ENCODE results near the gene GPR61.

The GPR61 gene

GRCh38 chr1:109514846-109515245 lies 24.8 kb upstream of the GPR61 start:
- DNase-seq, result no peak
- no peaks in the 10 kb centered on the region for H3K9me3 ChIP-seq
- H3K4me3 ChIP-seq (ENCODE audit: low read depth, low read length), result no peak overlapping the region
- no peaks in the 10 kb centered on the region for H3K4me1 ChIP-seq
- peaks cover under 1% of the 10 kb centered on the region; the same call in 1 of the 2 replicates for H3K27me3 ChIP-seq
- no peaks in the 10 kb centered on the region for H3K36me3 ChIP-seq
- TF ChIP-seq CTCF (IDR thresholded peaks at IDR 0.05; ENCODE audit: low read depth, low read length), result no peak

GRCh38 chr1:109516872-109517271 lies 22.8 kb upstream of the GPR61 start:
- H3K36me3 ChIP-seq, result no peaks in the 10 kb centered on the region
- peaks cover 4% of the 10 kb centered on the region for H3K4me1 ChIP-seq
- TF ChIP-seq CTCF (IDR thresholded peaks at IDR 0.05; ENCODE audit: low read depth, low read length), result no peak
- no peak for DNase-seq
- H3K9me3 ChIP-seq, result no peaks in the 10 kb centered on the region
- no peak overlapping the region for H3K4me3 ChIP-seq (ENCODE audit: low read depth, low read length)
- H3K27me3 ChIP-seq, result no peaks in the 10 kb centered on the region

- no peaks in the 10 kb centered on the region for H3K27me3 ChIP-seq
- H3K4me3 ChIP-seq (ENCODE audit: low read depth, low read length), result no peak overlapping the region
- peaks cover 4% of the 10 kb centered on the region for H3K4me1 ChIP-seq
- H3K9me3 ChIP-seq, result no peaks in the 10 kb centered on the region
- TF ChIP-seq CTCF (IDR thresholded peaks at IDR 0.05; ENCODE audit: low read depth, low read length), result no peak
- DNase-seq, result no peak
- H3K36me3 ChIP-seq, result no peaks in the 10 kb centered on the region
Observed at GRCh38 chr1:109517337-109517736, 22.3 kb upstream of the GPR61 start.

DNA sequence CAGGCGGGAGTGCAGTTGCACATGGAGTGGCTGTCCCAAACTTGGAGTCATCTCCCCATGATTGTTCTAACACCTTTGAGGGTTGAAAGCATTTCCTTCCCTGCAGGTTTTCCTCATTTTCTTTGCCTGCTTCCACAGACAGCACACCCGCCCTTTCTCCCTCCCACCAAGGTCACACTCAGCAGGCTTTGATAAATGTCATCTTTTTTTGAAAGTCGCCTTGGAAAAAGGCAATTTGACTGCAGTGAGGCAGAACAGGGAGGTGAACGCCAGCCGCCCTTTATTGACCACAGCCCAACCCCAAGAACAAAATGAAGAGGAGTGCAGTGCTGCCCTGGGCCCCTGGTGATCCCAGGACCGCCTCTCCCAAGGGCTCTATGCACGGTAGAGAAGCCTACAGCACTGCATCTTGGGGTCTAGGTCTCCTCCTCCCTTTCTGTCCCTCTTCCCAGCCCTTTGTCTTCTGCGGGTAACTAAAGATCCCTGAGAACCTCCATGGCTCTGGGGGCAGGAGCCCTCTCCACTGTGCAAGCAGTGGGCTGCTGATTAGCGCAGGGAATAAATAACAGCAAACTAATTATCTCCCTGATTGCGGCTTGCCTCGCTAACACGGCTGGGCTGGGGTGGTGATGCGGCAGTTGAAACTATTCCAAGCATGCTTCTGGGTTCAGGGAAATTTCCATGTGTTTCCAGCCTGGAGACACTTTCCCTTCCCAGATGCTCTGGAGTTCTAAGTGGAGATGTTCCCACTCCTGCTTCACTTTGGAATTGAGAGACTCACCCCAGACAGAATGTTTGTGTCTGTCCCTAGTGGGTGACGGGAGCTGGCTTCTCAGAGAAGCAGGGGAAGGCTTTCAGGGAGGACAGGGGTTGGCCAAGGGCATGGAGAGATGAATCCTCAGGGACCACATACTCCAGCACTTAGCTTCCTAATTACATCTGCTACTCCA lies 18.4 kb upstream of the GPR61 start:
- peaks cover 4% of the 10 kb centered on the region for H3K4me1 ChIP-seq
- H3K36me3 ChIP-seq, result no peaks in the 10 kb centered on the region
- H3K4me3 ChIP-seq (ENCODE audit: low read depth, low read length), result no peak overlapping the region
- no peaks in the 10 kb centered on the region for H3K27me3 ChIP-seq
- no peak for TF ChIP-seq CTCF (IDR thresholded peaks at IDR 0.05; ENCODE audit: low read depth, low read length)
- H3K9me3 ChIP-seq, result no peaks in the 10 kb centered on the region
- no peak for DNase-seq

DNA sequence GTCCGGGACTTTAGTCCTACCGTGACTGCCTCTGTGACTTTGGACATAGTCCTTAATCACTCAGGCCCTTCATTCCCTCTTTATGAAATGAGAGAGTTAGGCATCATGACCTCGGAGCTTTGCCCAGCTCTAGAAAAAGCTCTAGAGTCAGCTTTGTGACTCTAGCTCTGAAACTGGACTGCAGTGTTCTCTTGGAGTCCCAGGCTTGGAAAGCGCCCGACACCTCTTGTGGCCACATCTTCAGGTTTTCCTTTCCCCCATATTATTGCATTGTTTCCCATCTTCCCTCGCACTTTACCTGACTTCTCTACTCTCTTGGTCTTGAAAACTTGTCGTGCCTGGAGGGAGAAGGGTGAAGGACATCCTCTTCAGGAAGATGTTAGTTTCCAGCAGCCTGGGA lies 17.6 kb upstream of the GPR61 start:
- no peak for TF ChIP-seq CTCF (IDR thresholded peaks at IDR 0.05; ENCODE audit: low read depth, low read length)
- H3K36me3 ChIP-seq, result no peaks in the 10 kb centered on the region
- H3K27me3 ChIP-seq, result no peaks in the 10 kb centered on the region
- DNase-seq, result no peak
- H3K4me1 ChIP-seq, result peaks cover 4% of the 10 kb centered on the region
- H3K4me3 ChIP-seq (ENCODE audit: low read depth, low read length), result no peak overlapping the region
- no peaks in the 10 kb centered on the region for H3K9me3 ChIP-seq

DNA sequence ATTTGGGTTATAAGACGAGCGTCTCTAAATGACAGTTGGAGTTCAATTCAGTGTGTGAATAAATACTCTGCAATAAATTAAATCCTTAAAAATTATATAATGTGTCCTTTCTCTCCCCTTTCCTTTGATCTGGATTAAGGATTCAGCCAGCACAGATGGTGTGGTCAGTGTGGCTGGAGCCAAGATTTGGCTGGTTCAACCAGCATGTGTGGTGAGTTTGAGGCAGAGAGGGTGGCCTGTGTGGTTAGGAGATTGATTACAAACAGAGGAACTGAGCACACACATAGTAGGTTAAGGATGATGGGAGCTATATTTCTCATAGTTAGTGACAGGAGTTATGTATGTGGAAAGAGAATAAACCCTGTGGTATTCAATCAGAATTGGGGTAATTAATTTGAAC lies 16.0 kb upstream of the GPR61 start:
- DNase-seq, result no peak
- no peaks in the 10 kb centered on the region for H3K36me3 ChIP-seq

More for the DNA sequence above, 16.0 kb upstream of the GPR61 start:
- no peaks in the 10 kb centered on the region for H3K9me3 ChIP-seq
- TF ChIP-seq CTCF (IDR thresholded peaks at IDR 0.05; ENCODE audit: low read depth, low read length), result no peak
- no peak overlapping the region for H3K4me3 ChIP-seq (ENCODE audit: low read depth, low read length)
- peaks cover 4% of the 10 kb centered on the region for H3K4me1 ChIP-seq
- H3K27me3 ChIP-seq, result no peaks in the 10 kb centered on the region
